Coronary artery (tissue), 2 donors: ENCODE results near the gene TAX1BP1.
"Not testable (repeated sequence)": the region's sequence is repeated elsewhere in the genome, so short reads cannot be mapped to it uniquely, and the experiment has no call there.

Source experiments
- DNase-seq: peaks from one replicate; pipeline ENCODE4 v3.0.0-alpha.2; 2017; ENCODE audit warnings: low spot score
- H3K27ac ChIP-seq, 2 donors: fragments of 200-600 bp; sonication (generic); one replicate each; pipeline ENCODE4 v1.5.1; 2016 to 2019
- H3K4me3 ChIP-seq: fragments of 200-600 bp; sonication (generic); 2 replicates; pipeline ENCODE4 v1.5.1; 2016; ENCODE audit warnings: mild to moderate bottlenecking, moderate library complexity
- CTCF ChIP-seq: fragments of 200-600 bp; sonication (generic); IDR thresholded peaks from one replicate; pipeline ENCODE4 v1.5.1; 2019; ENCODE audit warnings: antibody characterized with exemption

TAX1BP1 gene

GRCh38 chr7:27737178-27737577 is 2.8 kb upstream of the TAX1BP1 start:
- DNase-seq = no peak
- Histone ChIP-seq H3K27ac (no peak overlapping the region), H3K4me3 (no peak overlapping the region)
- no peak for TF ChIP-seq CTCF

DNA sequence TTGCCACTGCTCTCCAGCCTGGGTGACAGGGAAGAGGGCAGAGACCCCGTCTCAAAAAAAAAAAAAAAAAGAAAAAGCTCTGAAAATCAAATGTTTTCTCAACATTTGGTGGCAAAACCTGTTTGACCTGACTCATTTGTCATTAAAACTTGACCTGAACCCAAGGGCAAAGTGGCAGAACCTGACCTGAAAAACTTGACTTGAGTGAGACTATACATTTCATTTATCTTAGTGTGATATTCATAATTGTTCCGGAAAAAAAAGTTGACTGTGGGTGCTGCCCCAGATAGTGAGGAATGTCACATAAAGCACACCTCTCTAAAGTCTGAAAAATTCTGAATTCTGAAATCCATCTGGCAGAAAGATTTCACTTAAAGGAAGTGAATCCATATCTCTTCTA is 2.3 kb upstream of the TAX1BP1 start:
- Histone ChIP-seq H3K27ac (no peak overlapping the region), H3K4me3 (no peak overlapping the region)
- no peak for DNase-seq
- no peak for TF ChIP-seq CTCF

DNA sequence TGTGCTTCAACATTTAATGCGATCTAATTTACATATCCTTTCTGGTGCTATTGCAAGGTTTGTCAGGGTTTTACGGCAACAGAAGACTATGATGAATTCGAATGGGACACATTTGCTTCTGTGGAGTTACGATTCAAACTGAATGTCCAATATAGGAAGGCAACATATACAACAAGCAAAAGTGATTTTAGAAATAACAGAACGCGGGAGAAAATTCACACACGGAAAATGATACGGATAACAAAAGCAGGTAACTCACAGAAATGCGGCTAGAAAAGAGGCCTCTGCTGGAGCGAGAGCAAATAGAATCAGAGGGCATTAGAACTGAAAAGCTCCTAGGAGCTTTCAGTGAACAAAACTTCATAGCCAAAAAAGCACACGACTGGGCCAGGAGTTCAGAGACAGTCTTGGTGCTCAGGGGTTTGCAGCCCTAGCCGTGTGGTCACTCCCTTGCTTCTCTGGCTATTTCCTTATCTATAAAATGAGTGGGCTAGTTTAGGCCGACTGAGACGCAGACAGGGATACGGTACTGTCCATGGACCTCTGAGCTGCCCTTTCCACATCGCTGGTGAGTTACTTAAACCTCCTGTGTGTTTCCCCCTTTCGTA is 557 bp upstream of the TAX1BP1 start:
- H3K4me3 ChIP-seq = peak overlapping the region; percentile 82
- DNase-seq = no peak
- no peak for TF ChIP-seq CTCF
- H3K27ac ChIP-seq = peak overlapping the region; percentile 96 to 99

DNA sequence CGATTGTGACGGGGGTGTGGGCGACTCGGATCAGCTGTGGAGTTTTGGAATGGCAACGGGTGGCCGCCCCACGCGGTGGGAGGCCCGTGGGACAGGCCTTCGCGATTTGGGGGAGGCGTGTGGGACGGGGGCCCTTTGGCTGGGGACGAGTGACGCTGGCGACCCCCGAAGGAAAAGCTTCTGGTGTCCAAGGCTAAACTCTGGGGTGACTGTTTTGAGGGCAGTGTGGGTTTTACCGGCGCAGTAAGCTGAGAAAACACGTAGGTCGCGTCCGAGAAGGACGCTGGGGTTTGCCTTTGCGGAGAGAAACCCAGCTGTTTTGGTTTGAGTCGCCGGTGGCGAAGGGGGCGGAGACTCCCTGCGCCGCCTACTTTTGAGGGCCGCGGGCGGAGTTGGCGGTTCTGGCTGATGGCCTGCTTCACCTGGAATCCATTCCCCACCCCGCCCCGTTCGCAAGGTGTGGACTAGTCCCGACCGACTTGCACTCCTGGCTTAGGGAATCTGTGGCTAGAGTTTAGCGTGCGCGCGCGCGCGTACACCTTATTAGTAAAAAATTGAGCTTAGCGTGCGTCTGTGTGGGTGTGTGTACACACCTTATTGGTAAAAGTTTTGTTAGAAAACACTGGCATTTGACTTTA is 606 bp downstream of the TAX1BP1 start:
- peak; percentile 88 for DNase-seq
- Histone ChIP-seq H3K27ac (peak overlapping the region; percentile 96 to 99), H3K4me3 (peak overlapping the region; percentile 82)
- TF ChIP-seq CTCF = no peak

DNA sequence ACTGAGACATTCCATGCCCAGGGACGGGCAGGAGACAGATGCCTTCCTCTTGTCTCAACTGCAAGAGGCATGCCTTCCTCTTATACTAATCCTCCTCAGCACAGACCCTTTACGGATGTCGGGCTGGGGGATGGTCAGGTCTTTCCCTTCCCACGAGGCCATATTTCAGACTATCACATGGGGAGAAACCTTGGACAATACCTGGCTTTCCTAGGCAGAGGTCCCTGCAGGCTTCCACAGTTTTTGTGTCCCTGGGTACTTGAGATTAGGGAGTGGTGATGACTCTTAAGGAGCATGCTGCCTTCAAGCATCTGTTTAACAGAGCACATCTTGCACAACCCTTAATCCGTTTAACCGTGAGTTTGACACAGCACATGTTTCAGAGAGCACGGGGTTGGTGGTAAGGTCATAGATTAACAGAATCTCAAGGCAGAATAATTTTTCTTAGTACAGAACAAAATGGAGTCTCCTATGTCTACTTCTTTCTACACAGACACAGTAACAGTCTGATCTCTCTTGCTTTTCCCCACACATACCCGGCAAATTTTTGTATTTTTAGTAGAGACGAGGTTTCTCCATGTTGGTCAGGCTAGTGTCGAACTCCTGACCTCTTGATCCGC is 2.2 kb downstream of the TAX1BP1 start:
- H3K27ac ChIP-seq, DNase-seq, H3K4me3 ChIP-seq: not testable (repeated sequence)

DNA sequence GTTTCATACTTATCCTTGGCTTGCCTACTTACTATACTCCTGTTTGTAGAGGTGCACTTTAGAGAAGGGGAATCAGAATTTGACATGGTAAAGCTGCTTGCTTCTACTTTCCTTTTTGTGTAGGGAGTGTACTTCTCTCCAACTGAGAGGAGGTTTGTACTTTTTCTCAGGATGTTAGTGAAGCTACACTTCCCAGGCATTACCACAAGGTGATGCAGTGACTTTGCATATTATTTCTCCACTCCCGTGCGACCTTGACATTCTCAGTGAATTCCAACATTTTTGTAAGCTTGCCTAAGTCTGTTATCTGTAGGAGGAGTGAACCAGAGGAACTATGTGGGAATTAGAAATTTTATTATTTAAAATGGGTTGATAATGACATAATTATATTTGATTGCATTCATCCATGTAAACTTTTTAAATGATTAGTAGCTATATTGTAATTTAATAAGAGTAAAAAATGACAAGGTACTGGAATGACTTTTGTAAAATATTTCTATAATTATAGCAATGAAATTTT is 5.2 kb downstream of the TAX1BP1 start:
- DNase-seq = no peak
- Histone ChIP-seq H3K4me3 (no peak overlapping the region), H3K27ac (no peak overlapping the region)
- peak; percentile 42 for TF ChIP-seq CTCF

DNA sequence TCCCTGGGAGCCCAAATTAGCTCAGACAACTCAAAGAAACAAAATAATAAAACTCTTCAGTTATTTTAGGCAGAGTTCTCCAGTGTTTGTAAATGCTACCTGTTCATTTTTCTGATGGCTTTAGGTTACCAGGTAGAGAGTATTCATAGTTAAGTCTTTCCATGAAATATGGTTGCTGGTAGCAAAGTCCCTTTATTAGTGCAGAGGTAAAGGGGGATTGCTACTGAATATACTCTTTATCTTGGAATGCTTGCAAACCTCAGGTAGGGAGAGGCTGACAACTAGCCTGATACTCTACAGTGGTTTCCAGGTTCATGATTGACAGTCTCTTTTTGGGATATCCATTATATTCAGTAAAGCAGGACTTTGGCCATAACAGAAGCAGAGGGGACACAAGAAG is 6.5 kb downstream of the TAX1BP1 start:
- no peak for TF ChIP-seq CTCF
- no peak overlapping the region for H3K27ac ChIP-seq
- DNase-seq = no peak

More for the DNA sequence above, 6.5 kb downstream of the TAX1BP1 start:
- no peak overlapping the region for H3K4me3 ChIP-seq
